22Rv1 (cell line): ENCODE measurements around the gene IL31RA.

Experiments
- ZFX ChIP-seq: fragments of 450-650 bp; IDR thresholded peaks from 2 replicates; pipeline ENCODE4 v1.6.1; 2017; ENCODE audit warnings: antibody characterized with exemption, borderline replicate concordance
- TF ChIP-seq, protein P1 (sequence below): fragments of 450-650 bp; IDR thresholded peaks from 2 replicates; pipeline ENCODE4 v1.5.1; 2017; ENCODE audit warnings: mild to moderate bottlenecking

GRCh38 chr5:55851675-55851979 is 470 bp downstream of the IL31RA start:
- TF ChIP-seq, protein P1, sequence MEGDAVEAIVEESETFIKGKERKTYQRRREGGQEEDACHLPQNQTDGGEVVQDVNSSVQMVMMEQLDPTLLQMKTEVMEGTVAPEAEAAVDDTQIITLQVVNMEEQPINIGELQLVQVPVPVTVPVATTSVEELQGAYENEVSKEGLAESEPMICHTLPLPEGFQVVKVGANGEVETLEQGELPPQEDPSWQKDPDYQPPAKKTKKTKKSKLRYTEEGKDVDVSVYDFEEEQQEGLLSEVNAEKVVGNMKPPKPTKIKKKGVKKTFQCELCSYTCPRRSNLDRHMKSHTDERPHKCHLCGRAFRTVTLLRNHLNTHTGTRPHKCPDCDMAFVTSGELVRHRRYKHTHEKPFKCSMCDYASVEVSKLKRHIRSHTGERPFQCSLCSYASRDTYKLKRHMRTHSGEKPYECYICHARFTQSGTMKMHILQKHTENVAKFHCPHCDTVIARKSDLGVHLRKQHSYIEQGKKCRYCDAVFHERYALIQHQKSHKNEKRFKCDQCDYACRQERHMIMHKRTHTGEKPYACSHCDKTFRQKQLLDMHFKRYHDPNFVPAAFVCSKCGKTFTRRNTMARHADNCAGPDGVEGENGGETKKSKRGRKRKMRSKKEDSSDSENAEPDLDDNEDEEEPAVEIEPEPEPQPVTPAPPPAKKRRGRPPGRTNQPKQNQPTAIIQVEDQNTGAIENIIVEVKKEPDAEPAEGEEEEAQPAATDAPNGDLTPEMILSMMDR, result no peak
- TF ChIP-seq ZFX, result no peak
